NCI-H146 (cell line): ENCODE data around the gene FAM185A.
"Not testable (repeated sequence)": the region's sequence is repeated elsewhere in the genome, so short reads cannot be mapped to it uniquely, and the experiment has no call there.

Experiments
- DNase-seq: peaks from one replicate; lab custom pipeline; 2025; lab: John Stamatoyannopoulos, UW

The FAM185A gene

GRCh38 chr7:102830197-102830596 is 81.4 kb downstream of the FAM185A start:
- no peak for DNase-seq

- no peak for DNase-seq
These were observed 83.9 kb downstream of the FAM185A start for GRCh38 chr7:102832674-102833073.

- no peak for DNase-seq
These were observed 84.5 kb downstream of the FAM185A start for GRCh38 chr7:102833343-102833742.

- DNase-seq = no peak
These were observed 85.7 kb downstream of the FAM185A start for GRCh38 chr7:102834466-102834865.

- DNase-seq = no peak
These were observed 86.2 kb downstream of the FAM185A start for GRCh38 chr7:102834999-102835398.

GRCh38 chr7:102836191-102836919 is 87.6 kb downstream of the FAM185A start:
- DNase-seq = no peak

GRCh38 chr7:102836977-102837376 is 88.2 kb downstream of the FAM185A start:
- DNase-seq = no peak

GRCh38 chr7:102837802-102838201 is 89.0 kb downstream of the FAM185A start:
- DNase-seq = no peak

- DNase-seq = not testable (repeated sequence)
These were observed 89.8 kb downstream of the FAM185A start for GRCh38 chr7:102838572-102839101.

GRCh38 chr7:102840404-102840803 is 91.6 kb downstream of the FAM185A start:
- DNase-seq = no peak

- DNase-seq = no peak
These were observed 92.5 kb downstream of the FAM185A start for GRCh38 chr7:102841290-102841689.

- DNase-seq = no peak
These were observed 93.5 kb downstream of the FAM185A start for GRCh38 chr7:102842284-102842683.

- no peak for DNase-seq
These were observed 95.1 kb downstream of the FAM185A start for GRCh38 chr7:102843850-102844249.

- no peak for DNase-seq
These were observed 96.5 kb downstream of the FAM185A start for GRCh38 chr7:102845346-102845745.

- DNase-seq = no peak
These were observed 100.3 kb downstream of the FAM185A start for GRCh38 chr7:102849079-102849478.

- DNase-seq = no peak
These were observed 100.7 kb downstream of the FAM185A start for GRCh38 chr7:102849538-102849937.

GRCh38 chr7:102856036-102856435 is 107.2 kb downstream of the FAM185A start:
- DNase-seq = no peak
